Measurements from ENCODE around the gene MAN1A1. TPM values are rescaled to one million over a fixed set of nuclear protein-coding genes. Genes with fewer than 3 reads are reported as not detected.

Gene MAN1A1
- total and polyA plus RNA-seq, 2 of the 8 experiments (the other 6 are each of a cell fraction or from before 2014, with no cell fraction given): 1.8 to 5.4 TPM

- TF ChIP-seq EP300 (IDR thresholded peaks at IDR 0.05; ENCODE audit: borderline replicate concordance in 1 of 2, low read depth in 2 of 2, low read length in 2 of 2): no peak
- no peak for TF ChIP-seq ASH2L (IDR thresholded peaks at IDR 0.05; ENCODE audit: low read length)
- no peak for TF ChIP-seq BRCA1 (IDR thresholded peaks at IDR 0.05; ENCODE audit: low read depth, low read length)
- no peak for TF ChIP-seq BACH1 (IDR thresholded peaks at IDR 0.05; ENCODE audit: low read length)
- TF ChIP-seq NRF1 (IDR thresholded peaks at IDR 0.05; ENCODE audit: low read depth, low read length): no peak
Measured at GRCh38 chr6:119323931-119324330, 25.6 kb downstream of the MAN1A1 start (continued).
